Measurements from ENCODE around the gene SIX2.

The SIX2 gene

GRCh38 chr2:44964752-44965236 is 44.5 kb downstream of the SIX2 start:
- DNase-seq = no peak

- DNase-seq = no peak
These were observed 47.0 kb downstream of the SIX2 start for GRCh38 chr2:44962176-44962695.

GRCh38 chr2:44960871-44961270 is 48.4 kb downstream of the SIX2 start:
- no peak for DNase-seq

- DNase-seq = no peak
These were observed 49.4 kb downstream of the SIX2 start for GRCh38 chr2:44959855-44960254.

- peak; percentile 13 for DNase-seq
These were observed 51.5 kb downstream of the SIX2 start for GRCh38 chr2:44957656-44958327.

- no peak for DNase-seq
These were observed 52.4 kb downstream of the SIX2 start for GRCh38 chr2:44956843-44957242.

- peak; percentile 51 for DNase-seq
These were observed 53.5 kb downstream of the SIX2 start for GRCh38 chr2:44955593-44956392.

All from fibroblast of upper back skin (primary cell).